Measurements from ENCODE around the gene OTOS.

- TF ChIP-seq, protein P1, sequence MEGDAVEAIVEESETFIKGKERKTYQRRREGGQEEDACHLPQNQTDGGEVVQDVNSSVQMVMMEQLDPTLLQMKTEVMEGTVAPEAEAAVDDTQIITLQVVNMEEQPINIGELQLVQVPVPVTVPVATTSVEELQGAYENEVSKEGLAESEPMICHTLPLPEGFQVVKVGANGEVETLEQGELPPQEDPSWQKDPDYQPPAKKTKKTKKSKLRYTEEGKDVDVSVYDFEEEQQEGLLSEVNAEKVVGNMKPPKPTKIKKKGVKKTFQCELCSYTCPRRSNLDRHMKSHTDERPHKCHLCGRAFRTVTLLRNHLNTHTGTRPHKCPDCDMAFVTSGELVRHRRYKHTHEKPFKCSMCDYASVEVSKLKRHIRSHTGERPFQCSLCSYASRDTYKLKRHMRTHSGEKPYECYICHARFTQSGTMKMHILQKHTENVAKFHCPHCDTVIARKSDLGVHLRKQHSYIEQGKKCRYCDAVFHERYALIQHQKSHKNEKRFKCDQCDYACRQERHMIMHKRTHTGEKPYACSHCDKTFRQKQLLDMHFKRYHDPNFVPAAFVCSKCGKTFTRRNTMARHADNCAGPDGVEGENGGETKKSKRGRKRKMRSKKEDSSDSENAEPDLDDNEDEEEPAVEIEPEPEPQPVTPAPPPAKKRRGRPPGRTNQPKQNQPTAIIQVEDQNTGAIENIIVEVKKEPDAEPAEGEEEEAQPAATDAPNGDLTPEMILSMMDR (CRISPR knock-in tag; IDR thresholded peaks at IDR 0.05), result no peak
- no peak for TF ChIP-seq KLF13 (CRISPR knock-in tag; IDR thresholded peaks at IDR 0.05)
Measured at GRCh38 chr2:240127191-240127750, 13.2 kb downstream of the OTOS start.
